HL-60/S4 treated with phorbol 12-myristate 13-acetate at 8.2 ng/mL for 4 days and 3 days (cell line): ENCODE measurements around the gene RD3L.
"Not testable (repeated sequence)": the region's sequence is repeated elsewhere in the genome, so short reads cannot be mapped to it uniquely, and the experiment has no call there.

Experiments
- in situ Hi-C: fragments of 300-500 bp; cut with MboI; formaldehyde crosslinking; loops from 2 replicates; pipeline ENCODE4 v1.15.0; 2022; ENCODE audit warnings: low sequenced_read_pairs

RD3L gene

GRCh38 chr14:103928011-103928890 is 14.1 kb downstream of the RD3L start, which contains the start of gene TDRD9:
TSS of gene TDRD9 (plus strand) at chr14:103928456. CDS start at chr14:103928510, 54 bp downstream.
- in situ Hi-C loops = no loop called here

- in situ Hi-C loops = no loop called here
Observed at GRCh38 chr14:103927566-103927965, 14.8 kb downstream of the RD3L start.

GRCh38 chr14:103925316-103925715 is 17.0 kb downstream of the RD3L start:
- in situ Hi-C loops = no loop called here

- in situ Hi-C loops = no loop called here
Observed at GRCh38 chr14:103923863-103924262, 18.5 kb downstream of the RD3L start.

- in situ Hi-C loops = not testable (repeated sequence)
Observed at GRCh38 chr14:103921855-103922200, 20.5 kb downstream of the RD3L start.

GRCh38 chr14:103920981-103921854 is 21.1 kb downstream of the RD3L start:
- in situ Hi-C loops = no loop called here

- in situ Hi-C loops = loop anchor here (10.0 kb wide), 1 partner anchor 112 kb away; no protein-coding TSS in a partner anchor
Observed at GRCh38 chr14:103916636-103917262, 25.6 kb downstream of the RD3L start.

GRCh38 chr14:103915616-103916015 is 26.7 kb downstream of the RD3L start:
- in situ Hi-C loops = loop anchor here (10.0 kb wide), 1 partner anchor 111 kb away; no protein-coding TSS in a partner anchor

GRCh38 chr14:103910984-103911383 is 31.3 kb downstream of the RD3L start:
- in situ Hi-C loops = loop anchor here (10.0 kb wide), 1 partner anchor 106 kb away; no protein-coding TSS in a partner anchor

GRCh38 chr14:103910262-103910935 is 31.9 kb downstream of the RD3L start:
- in situ Hi-C loops = loop anchor here (10.0 kb wide), 1 partner anchor 106 kb away; no protein-coding TSS in a partner anchor

- in situ Hi-C loops = loop anchor here (10.0 kb wide), 1 partner anchor 105 kb away; no protein-coding TSS in a partner anchor
Observed at GRCh38 chr14:103909531-103910261, 32.6 kb downstream of the RD3L start.

- in situ Hi-C loops = no loop called here
Observed at GRCh38 chr14:103908580-103908979, 33.7 kb downstream of the RD3L start.

- in situ Hi-C loops = no loop called here
Observed at GRCh38 chr14:103905842-103906456, 36.4 kb downstream of the RD3L start.

- in situ Hi-C loops = no loop called here
Observed at GRCh38 chr14:103904493-103905107, 37.7 kb downstream of the RD3L start.

GRCh38 chr14:103899833-103900232 is 42.5 kb downstream of the RD3L start:
- in situ Hi-C loops = no loop called here

GRCh38 chr14:103899316-103899715 is 43.0 kb downstream of the RD3L start:
- in situ Hi-C loops = no loop called here

GRCh38 chr14:103898711-103899110 is 43.6 kb downstream of the RD3L start:
- in situ Hi-C loops = no loop called here

- in situ Hi-C loops = no loop called here
Observed at GRCh38 chr14:103898204-103898603, 44.1 kb downstream of the RD3L start.
